ENCODE results near the gene ETV2.
"Not testable (repeated sequence)": the region's sequence is repeated elsewhere in the genome, so short reads cannot be mapped to it uniquely, and the experiment has no call there.

ETV2 gene

GRCh38 chr19:35641515-35642151, at the start of gene ETV2:
Gene ETV2 (plus strand): TSS chr19:35641745. CDS start chr19:35642461, 716 bp downstream.
- no peak for DNase-seq (ENCODE audit: low read depth in 3 of 3)

GRCh38 chr19:35592226-35592625, 49.3 kb upstream of the ETV2 start:
- no peak for DNase-seq (ENCODE audit: low read depth in 3 of 3)

GRCh38 chr19:35595026-35595425, 46.5 kb upstream of the ETV2 start:
- DNase-seq (ENCODE audit: low read depth in 3 of 3) = not testable (repeated sequence)

- no peak for DNase-seq (ENCODE audit: low read depth in 3 of 3)
Observed at GRCh38 chr19:35595928-35596327, 45.6 kb upstream of the ETV2 start.

GRCh38 chr19:35596366-35596999, 45.1 kb upstream of the ETV2 start:
- DNase-seq (ENCODE audit: low read depth in 3 of 3) = no peak

- DNase-seq (ENCODE audit: low read depth in 3 of 3) = no peak
Observed at GRCh38 chr19:35601971-35602370, 39.6 kb upstream of the ETV2 start.

GRCh38 chr19:35604436-35604835, 37.1 kb upstream of the ETV2 start:
- DNase-seq (ENCODE audit: low read depth in 3 of 3) = not testable (repeated sequence)

- DNase-seq (ENCODE audit: low read depth in 3 of 3) = not testable (repeated sequence)
Observed at GRCh38 chr19:35607170-35607569, 34.4 kb upstream of the ETV2 start.

GRCh38 chr19:35607661-35608060, 33.9 kb upstream of the ETV2 start:
- no peak for DNase-seq (ENCODE audit: low read depth in 3 of 3)

- DNase-seq (ENCODE audit: low read depth in 3 of 3) = no peak
Observed at GRCh38 chr19:35608251-35608650, 33.3 kb upstream of the ETV2 start.

- DNase-seq (ENCODE audit: low read depth in 3 of 3) = no peak
Observed at GRCh38 chr19:35609851-35610353, 31.6 kb upstream of the ETV2 start.

GRCh38 chr19:35612224-35612558, 29.4 kb upstream of the ETV2 start:
- no peak for DNase-seq (ENCODE audit: low read depth in 3 of 3)

GRCh38 chr19:35612559-35613321, 28.8 kb upstream of the ETV2 start, which contains the start of gene HAUS5:
Gene HAUS5 (plus strand): TSS chr19:35612735. CDS start chr19:35612795, 60 bp downstream.
- peak; percentile 88 to 96 (median 92) for DNase-seq (ENCODE audit: low read depth in 3 of 3)

GRCh38 chr19:35613574-35613973, 28.0 kb upstream of the ETV2 start:
- no peak for DNase-seq (ENCODE audit: low read depth in 3 of 3)

GRCh38 chr19:35615036-35615435, 26.5 kb upstream of the ETV2 start:
- no peak for DNase-seq (ENCODE audit: low read depth in 3 of 3)

- no peak for DNase-seq (ENCODE audit: low read depth in 3 of 3)
Observed at GRCh38 chr19:35618857-35619256, 22.7 kb upstream of the ETV2 start.

- DNase-seq (ENCODE audit: low read depth in 3 of 3) = no peak
Observed at GRCh38 chr19:35619290-35619923, 22.1 kb upstream of the ETV2 start.

- no peak for DNase-seq (ENCODE audit: low read depth in 3 of 3)
Observed at GRCh38 chr19:35620001-35620400, 21.5 kb upstream of the ETV2 start.

GRCh38 chr19:35621708-35622107, 19.8 kb upstream of the ETV2 start:
- no peak for DNase-seq (ENCODE audit: low read depth in 3 of 3)

- no peak for DNase-seq (ENCODE audit: low read depth in 3 of 3)
Observed at GRCh38 chr19:35622750-35623149, 18.8 kb upstream of the ETV2 start.

GRCh38 chr19:35623327-35624010, 18.1 kb upstream of the ETV2 start:
- no peak for DNase-seq (ENCODE audit: low read depth in 3 of 3)

- DNase-seq (ENCODE audit: low read depth in 3 of 3) = no peak
Observed at GRCh38 chr19:35628264-35628564, 13.3 kb upstream of the ETV2 start.

Measured in stimulated activated CD4-positive, alpha-beta T cell treated with anti-CD3 and anti-CD28 coated beads, TNF-alpha, amount 100 ng/mL, for 48 hours (primary cell).